ENCODE measurements around the gene AGBL1. TPM values are rescaled to one million over a fixed set of nuclear protein-coding genes. Genes with fewer than 3 reads are reported as not detected.

AGBL1 gene
- total RNA-seq, 1 experiment from 2014 or later = not detected

- no peak overlapping the region for H2BK5ac ChIP-seq (ENCODE audit: insufficient read length, low read length)
- no peak for DNase-seq
- H3K4ac ChIP-seq (ENCODE audit: low read depth, low read length) = no peak overlapping the region
- no peak overlapping the region for H4K8ac ChIP-seq (replicated peaks; ENCODE audit: insufficient read length, low read depth, low read length)
- no peak overlapping the region for H3K4me2 ChIP-seq (ENCODE audit: insufficient read depth, insufficient read length, low read length)
- Mint-ChIP-seq H3K4me1 (peaks cover 3 to 4% of the 10 kb centered on the region in 2 experiments; a peak in 3 of 4 replicates), H3K27me3 (ENCODE audit: low read depth) (peaks cover 2% of the 10 kb centered on the region), H3K4me3 (no peak overlapping the region), H3K36me3 (ENCODE audit: insufficient read depth in 1 of 3, low read depth in 3 of 3) (no peaks in the 10 kb centered on the region), H3K9me3 (no peaks in the 10 kb centered on the region), H3K27ac (no peak overlapping the region)
- no peaks in the 10 kb centered on the region for H3K79me2 ChIP-seq (ENCODE audit: insufficient read depth, low read length)
- H4K5ac ChIP-seq (ENCODE audit: insufficient read length, low read depth, low read length) = no peak overlapping the region
- no peak overlapping the region for H3K27ac ChIP-seq (ENCODE audit: insufficient read length, low read depth, low read length)
- H2BK12ac ChIP-seq (ENCODE audit: insufficient read length, low read depth, low read length) = no peak overlapping the region
- no peaks in the 10 kb centered on the region for H3K79me1 ChIP-seq (ENCODE audit: insufficient read depth, low read depth, low read length, poor library complexity, severe bottlenecking)
- H3K27me3 ChIP-seq (ENCODE audit: insufficient read depth, low read length) = no peaks in the 10 kb centered on the region
- no peak for TF ChIP-seq CTCF (conservative IDR thresholded peaks at IDR 0.05)
- no peak overlapping the region for H2AK5ac ChIP-seq (ENCODE audit: insufficient read length, low read length)
- H3K18ac ChIP-seq (ENCODE audit: insufficient read length, low read depth, low read length) = no peak overlapping the region
- H3T11ph ChIP-seq (ENCODE audit: low read length) = no peak overlapping the region
- no peaks in the 10 kb centered on the region for H3K9me3 ChIP-seq (ENCODE audit: control insufficient read depth, low read depth, low read length)
- H4K91ac ChIP-seq (ENCODE audit: insufficient read length, low read depth, low read length) = no peak overlapping the region
- H2BK15ac ChIP-seq (ENCODE audit: low read depth, low read length) = no peak overlapping the region
- H3K9ac ChIP-seq (ENCODE audit: extremely low read depth, insufficient read length, low read length) = no peak overlapping the region
- H3K23ac ChIP-seq (ENCODE audit: insufficient read length, low read depth, low read length) = no peak overlapping the region
- H4K20me1 ChIP-seq (ENCODE audit: control insufficient read depth, insufficient read depth, insufficient read length) = no peaks in the 10 kb centered on the region
- H2BK120ac ChIP-seq (ENCODE audit: low read depth, low read length, poor library complexity, severe bottlenecking) = no peak overlapping the region
- H2AFZ ChIP-seq (ENCODE audit: low read length) = no peak overlapping the region
- no peak overlapping the region for H3K56ac ChIP-seq (ENCODE audit: insufficient read length, low read depth, low read length)
- no peaks in the 10 kb centered on the region for H3K23me2 ChIP-seq (ENCODE audit: insufficient read length, low read depth, low read length, poor library complexity, severe bottlenecking)
- no peak overlapping the region for H3K14ac ChIP-seq (ENCODE audit: insufficient read depth, low read length)
- no peak overlapping the region for H2BK20ac ChIP-seq (ENCODE audit: low read depth, low read length, poor library complexity, severe bottlenecking)
- H3K4me1 ChIP-seq (ENCODE audit: insufficient read depth, low read length) = peaks cover 1% of the 10 kb centered on the region; the same call in 1 of the 2 replicates
These were observed 44.8 kb upstream of the AGBL1 start for GRCh38 chr15:86034904-86035303.

All from H9 (cell line).